SU-DHL-6 (cell line): ENCODE data around the gene XRCC6.

Experiments used
- H2AFZ ChIP-seq: fragments of 200-600 bp; sonication (generic); 2 replicates; pipeline ENCODE4 v1.6.1; 2014; ENCODE audit warnings: low read depth, mild to moderate bottlenecking, moderate library complexity, mixed read lengths, antibody characterized with exemption, low read length; ENCODE audit not compliant: severe bottlenecking
- H3F3A ChIP-seq: fragments of 200-600 bp; shearing (Covaris generic); 2 replicates; pipeline ENCODE4 v1.6.0; 2016; ENCODE audit warnings: antibody characterized with exemption, mild to moderate bottlenecking; ENCODE audit not compliant: insufficient read depth
- H3K27ac ChIP-seq: fragments of 200-600 bp; sonication (generic); 2 replicates; pipeline ENCODE4 v1.5.1; 2016; ENCODE audit warnings: low read depth, mild to moderate bottlenecking, low read length, moderate library complexity, mixed read lengths
- H3K27me3 ChIP-seq: fragments of 200-600 bp; sonication (generic), shearing (Covaris generic); 2 replicates; pipeline ENCODE4 v1.6.0; 2014; ENCODE audit warnings: mild to moderate bottlenecking, low read length
- H3K36me3 ChIP-seq: fragments of 200-600 bp; sonication (generic); 2 replicates; pipeline ENCODE4 v1.6.1; 2014; ENCODE audit warnings: mild to moderate bottlenecking, low read length, mixed read lengths
- H3K4me2 ChIP-seq: fragments of 300-600, 200-600 bp; shearing (Covaris generic), sonication (generic); 2 replicates; pipeline ENCODE4 v1.6.0; 2014; ENCODE audit warnings: low read length, low read depth, mild to moderate bottlenecking; ENCODE audit not compliant: poor library complexity, severe bottlenecking
- H3K4me3 ChIP-seq: fragments of 200-600 bp; sonication (generic); 2 replicates; pipeline ENCODE4 v1.5.1; 2014; ENCODE audit warnings: antibody characterized with exemption, low read length, mild to moderate bottlenecking, mixed read lengths; ENCODE audit not compliant: insufficient read depth, poor library complexity, severe bottlenecking
- H3K79me2 ChIP-seq: fragments of 200-600 bp; sonication (generic); 2 replicates; pipeline ENCODE4 v1.6.1; 2014; ENCODE audit warnings: mild to moderate bottlenecking, low read length, moderate library complexity; ENCODE audit not compliant: insufficient read depth
- H3K9ac ChIP-seq: fragments of 200-600 bp; sonication (generic); 2 replicates; pipeline ENCODE4 v1.7.0; 2014; ENCODE audit warnings: mild to moderate bottlenecking, low read length
- H3K9me2 ChIP-seq: fragments of 200-600 bp; sonication (generic); replicated peaks from 2 replicates; pipeline ENCODE4 v1.6.1; 2014; ENCODE audit warnings: low read length; ENCODE audit not compliant: insufficient read depth
- H3K9me3 ChIP-seq: fragments of 200-600 bp; sonication (generic); 2 replicates; pipeline ENCODE4 v1.6.1; 2014; ENCODE audit warnings: low read length, mixed read lengths; ENCODE audit not compliant: insufficient read depth
- H4K20me1 ChIP-seq: fragments of 200-600 bp; sonication (generic); 2 replicates; pipeline ENCODE4 v1.6.1; 2014; ENCODE audit warnings: low read depth, mild to moderate bottlenecking, antibody characterized with exemption, low read length, moderate library complexity, mixed read lengths
- CTCF ChIP-seq: fragments of 200-600 bp; sonication (generic); IDR thresholded peaks from one replicate; pipeline ENCODE4 v1.5.1; 2017; ENCODE audit warnings: antibody characterized with exemption, mild to moderate bottlenecking, low read length, moderate library complexity; ENCODE audit not compliant: insufficient read depth, poor library complexity, severe bottlenecking
- EZH2phosphoT487 ChIP-seq: fragments of 200-600 bp; sonication (generic), shearing (Covaris generic); conservative IDR thresholded peaks from 2 replicates; pipeline ENCODE4 v1.6.1; 2018; ENCODE audit warnings: mild to moderate bottlenecking, antibody characterized with exemption, low read length, moderate library complexity, mixed read lengths

The XRCC6 gene

GRCh38 chr22:41657709-41658108 lies 36.6 kb downstream of the XRCC6 start:
- Histone ChIP-seq H3K36me3 (peaks cover 45% of the 10 kb centered on the region), H4K20me1 (no peaks in the 10 kb centered on the region), H3K4me2 (no peak overlapping the region)

GRCh38 chr22:41658869-41659268 lies 37.8 kb downstream of the XRCC6 start:
- H3K4me2 ChIP-seq, result no peak overlapping the region
- no peaks in the 10 kb centered on the region for H3K79me2 ChIP-seq
- H4K20me1 ChIP-seq, result no peaks in the 10 kb centered on the region
- H3K9me3 ChIP-seq, result no peaks in the 10 kb centered on the region
- peaks cover 16% of the 10 kb centered on the region; the same call in 1 of the 2 replicates for H3F3A ChIP-seq
- no peak overlapping the region for H3K27ac ChIP-seq
- H3K36me3 ChIP-seq, result peaks cover 48% of the 10 kb centered on the region
- H2AFZ ChIP-seq, result no peak overlapping the region
- no peak overlapping the region for H3K4me3 ChIP-seq
- TF ChIP-seq EZH2phosphoT487, result no peak
- TF ChIP-seq CTCF, result no peak
- H3K9me2 ChIP-seq, result no peaks in the 10 kb centered on the region
- H3K27me3 ChIP-seq, result no peaks in the 10 kb centered on the region
- H3K9ac ChIP-seq, result no peak overlapping the region

More at GRCh38 chr22:41657709-41658108, 36.6 kb downstream of the XRCC6 start:
- no peaks in the 10 kb centered on the region for H3K79me2 ChIP-seq
- no peaks in the 10 kb centered on the region for H3K27me3 ChIP-seq
- H2AFZ ChIP-seq, result no peak overlapping the region
- no peak overlapping the region for H3K9ac ChIP-seq
- peaks cover 12% of the 10 kb centered on the region; the same call in 1 of the 2 replicates for H3F3A ChIP-seq
- TF ChIP-seq EZH2phosphoT487 (no peak), CTCF (no peak)
- H3K9me2 ChIP-seq, result no peaks in the 10 kb centered on the region
- H3K27ac ChIP-seq, result no peak overlapping the region
- H3K9me3 ChIP-seq, result no peaks in the 10 kb centered on the region
- no peak overlapping the region for H3K4me3 ChIP-seq

DNA sequence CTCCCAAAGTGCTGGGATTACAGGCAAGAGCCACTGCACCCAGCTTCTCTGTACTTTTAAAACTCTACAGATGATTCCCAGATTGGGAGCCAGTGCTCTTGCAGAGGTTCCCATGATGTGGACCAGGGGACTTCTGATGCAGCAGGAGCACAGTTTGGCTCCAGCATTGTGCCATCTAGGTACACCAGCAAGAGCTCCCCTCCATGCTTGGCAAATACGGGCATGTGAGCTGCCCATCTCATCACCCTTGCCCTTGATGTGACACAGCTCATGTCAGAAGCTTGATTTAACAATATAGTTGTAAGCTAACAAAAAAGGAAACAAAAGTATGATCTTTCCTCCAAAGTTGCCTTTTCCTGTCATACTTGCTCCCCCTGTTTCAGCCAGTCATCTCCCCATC lies 38.8 kb downstream of the XRCC6 start:
- Histone ChIP-seq H3K36me3 (peaks cover 44% of the 10 kb centered on the region), H3K9me2 (no peaks in the 10 kb centered on the region), H3K9me3 (no peaks in the 10 kb centered on the region), H3K9ac (no peak overlapping the region), H3K4me2 (no peak overlapping the region), H3K27me3 (no peaks in the 10 kb centered on the region), H4K20me1 (no peaks in the 10 kb centered on the region), H2AFZ (no peak overlapping the region), H3K27ac (no peak overlapping the region), H3K4me3 (no peak overlapping the region), H3K79me2 (no peaks in the 10 kb centered on the region), H3F3A (peaks cover 27% of the 10 kb centered on the region)
- no peak for TF ChIP-seq CTCF
- TF ChIP-seq EZH2phosphoT487, result no peak
